GM19351 (cell line): ENCODE measurements around the gene PREX1.

Experiments used
- ATAC-seq: cut with Tn5 transposase; IDR thresholded peaks from one replicate; pipeline ENCODE4 v1.9.1; 2021; ENCODE audit warnings: mild to moderate bottlenecking, moderate library complexity; ENCODE audit not compliant: unreplicated experiment

PREX1 gene

GRCh38 chr20:48595495-48596333 lies 232.1 kb downstream of the PREX1 start:
- no peak for ATAC-seq

- ATAC-seq = no peak
Measured at GRCh38 chr20:48594533-48594932, 233.3 kb downstream of the PREX1 start.

- no peak for ATAC-seq
Measured at GRCh38 chr20:48592107-48592940, 235.5 kb downstream of the PREX1 start.

- no peak for ATAC-seq
Measured at GRCh38 chr20:48586730-48587129, 241.1 kb downstream of the PREX1 start.

GRCh38 chr20:48585061-48585870 lies 242.5 kb downstream of the PREX1 start:
- no peak for ATAC-seq

- ATAC-seq = no peak
Measured at GRCh38 chr20:48584391-48585060, 243.3 kb downstream of the PREX1 start.

GRCh38 chr20:48583801-48584200 lies 244.0 kb downstream of the PREX1 start:
- ATAC-seq = no peak

GRCh38 chr20:48583171-48583570 lies 244.6 kb downstream of the PREX1 start:
- ATAC-seq = no peak

- no peak for ATAC-seq
Measured at GRCh38 chr20:48582673-48582985, 245.2 kb downstream of the PREX1 start.

- no peak for ATAC-seq
Measured at GRCh38 chr20:48581167-48581566, 246.6 kb downstream of the PREX1 start.

- ATAC-seq = no peak
Measured at GRCh38 chr20:48578397-48579098, 249.3 kb downstream of the PREX1 start.

- no peak for ATAC-seq
Measured at GRCh38 chr20:48577557-48577956, 250.2 kb downstream of the PREX1 start.

- ATAC-seq = no peak
Measured at GRCh38 chr20:48574383-48574782, 253.4 kb downstream of the PREX1 start.
